Loucy (cell line): ENCODE data around the gene CCDC93.

Experiments
- EZH2phosphoT487 ChIP-seq: fragments of 200-600 bp; IDR thresholded peaks from 2 replicates; pipeline ENCODE4 v1.6.1; 2018; ENCODE audit warnings: antibody characterized with exemption, mild to moderate bottlenecking, moderate library complexity, borderline replicate concordance
- TF ChIP-seq, protein P1 (sequence below): fragments of 200-600 bp; sonication (generic); conservative IDR thresholded peaks from 2 replicates; pipeline ENCODE4 v1.5.1; 2014; ENCODE audit warnings: mild to moderate bottlenecking, antibody characterized with exemption, low read length

GRCh38 chr2:117983040-117983439 lies 30.8 kb downstream of the CCDC93 start:
- TF ChIP-seq, protein P1, sequence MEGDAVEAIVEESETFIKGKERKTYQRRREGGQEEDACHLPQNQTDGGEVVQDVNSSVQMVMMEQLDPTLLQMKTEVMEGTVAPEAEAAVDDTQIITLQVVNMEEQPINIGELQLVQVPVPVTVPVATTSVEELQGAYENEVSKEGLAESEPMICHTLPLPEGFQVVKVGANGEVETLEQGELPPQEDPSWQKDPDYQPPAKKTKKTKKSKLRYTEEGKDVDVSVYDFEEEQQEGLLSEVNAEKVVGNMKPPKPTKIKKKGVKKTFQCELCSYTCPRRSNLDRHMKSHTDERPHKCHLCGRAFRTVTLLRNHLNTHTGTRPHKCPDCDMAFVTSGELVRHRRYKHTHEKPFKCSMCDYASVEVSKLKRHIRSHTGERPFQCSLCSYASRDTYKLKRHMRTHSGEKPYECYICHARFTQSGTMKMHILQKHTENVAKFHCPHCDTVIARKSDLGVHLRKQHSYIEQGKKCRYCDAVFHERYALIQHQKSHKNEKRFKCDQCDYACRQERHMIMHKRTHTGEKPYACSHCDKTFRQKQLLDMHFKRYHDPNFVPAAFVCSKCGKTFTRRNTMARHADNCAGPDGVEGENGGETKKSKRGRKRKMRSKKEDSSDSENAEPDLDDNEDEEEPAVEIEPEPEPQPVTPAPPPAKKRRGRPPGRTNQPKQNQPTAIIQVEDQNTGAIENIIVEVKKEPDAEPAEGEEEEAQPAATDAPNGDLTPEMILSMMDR = no peak
- no peak for TF ChIP-seq EZH2phosphoT487
